ENCODE measurements around the gene FSTL5.

- TF ChIP-seq SUZ12 (IDR thresholded peaks at IDR 0.05; ENCODE audit: extremely low read depth, insufficient read depth, insufficient read length) (no peak), ZNF274 (IDR thresholded peaks at IDR 0.05; ENCODE audit: low read depth, low read length) (no peak), YY1 (IDR thresholded peaks at IDR 0.05; ENCODE audit: insufficient read depth, insufficient read length) (no peak)
Measured at GRCh38 chr4:162016219-162016618, 147.6 kb downstream of the FSTL5 start.
